Body of pancreas (tissue), 4 donors: Measurements from ENCODE around the gene TNFAIP8L3.

Experiments used
- POLR2A ChIP-seq, 3 donors: fragments of 450-650 bp; IDR thresholded peaks; one replicate each; pipeline ENCODE4 v1.6.1; 2016; ENCODE audit warnings: antibody characterized with exemption in 3 of 3, mild to moderate bottlenecking in 2 of 3
- TF ChIP-seq, protein P1 (sequence below), 7 experiments: fragments of 450-650 bp in 4 of 7; fragments of 200-600 bp in 3 of 7; sonication (generic) in 3 of 7; IDR thresholded peaks; one replicate each; pipeline ENCODE4 v1.5.1; 2016 to 2019; ENCODE audit warnings: antibody characterized with exemption in 7 of 7

DNA sequence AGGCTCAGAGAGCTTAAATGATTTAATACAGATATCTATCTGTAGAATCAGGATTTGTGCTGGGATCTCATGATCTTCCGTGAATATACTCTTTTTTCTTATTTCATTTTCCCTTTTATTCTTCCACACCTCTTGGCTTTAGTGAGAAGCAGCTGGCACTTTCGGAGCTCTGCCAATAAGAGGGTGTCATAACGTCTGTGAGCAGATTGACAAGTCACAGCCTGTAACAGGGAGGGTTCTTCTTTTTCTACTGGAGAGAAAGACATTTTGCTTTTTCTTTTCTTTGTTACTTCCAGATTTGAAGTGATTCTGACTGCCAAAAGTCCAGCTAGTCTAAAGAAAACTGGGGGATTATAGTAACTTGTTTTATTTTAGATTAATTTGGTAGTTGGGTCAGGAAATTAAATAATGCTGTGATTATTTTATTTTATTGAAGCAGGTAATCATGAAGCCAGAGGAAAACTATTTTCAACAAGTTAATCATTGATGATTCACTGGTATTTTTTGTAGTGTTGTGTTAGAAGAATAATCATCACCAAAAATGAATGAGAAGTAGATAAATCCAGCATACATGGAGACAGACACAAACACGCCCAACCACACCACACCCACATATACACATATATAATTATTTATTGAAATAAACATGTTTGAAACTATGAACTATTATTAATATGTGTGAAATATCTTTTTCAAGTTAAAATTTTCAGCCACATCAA, 69.8 kb downstream of the TNFAIP8L3 start:
- TF ChIP-seq POLR2A (IDR thresholded peaks at IDR 0.05), result no peak
- TF ChIP-seq, protein P1, sequence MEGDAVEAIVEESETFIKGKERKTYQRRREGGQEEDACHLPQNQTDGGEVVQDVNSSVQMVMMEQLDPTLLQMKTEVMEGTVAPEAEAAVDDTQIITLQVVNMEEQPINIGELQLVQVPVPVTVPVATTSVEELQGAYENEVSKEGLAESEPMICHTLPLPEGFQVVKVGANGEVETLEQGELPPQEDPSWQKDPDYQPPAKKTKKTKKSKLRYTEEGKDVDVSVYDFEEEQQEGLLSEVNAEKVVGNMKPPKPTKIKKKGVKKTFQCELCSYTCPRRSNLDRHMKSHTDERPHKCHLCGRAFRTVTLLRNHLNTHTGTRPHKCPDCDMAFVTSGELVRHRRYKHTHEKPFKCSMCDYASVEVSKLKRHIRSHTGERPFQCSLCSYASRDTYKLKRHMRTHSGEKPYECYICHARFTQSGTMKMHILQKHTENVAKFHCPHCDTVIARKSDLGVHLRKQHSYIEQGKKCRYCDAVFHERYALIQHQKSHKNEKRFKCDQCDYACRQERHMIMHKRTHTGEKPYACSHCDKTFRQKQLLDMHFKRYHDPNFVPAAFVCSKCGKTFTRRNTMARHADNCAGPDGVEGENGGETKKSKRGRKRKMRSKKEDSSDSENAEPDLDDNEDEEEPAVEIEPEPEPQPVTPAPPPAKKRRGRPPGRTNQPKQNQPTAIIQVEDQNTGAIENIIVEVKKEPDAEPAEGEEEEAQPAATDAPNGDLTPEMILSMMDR (IDR thresholded peaks at IDR 0.05), result no peak
